Measurements from ENCODE around the gene FOXF2. TPM values are rescaled to one million over a fixed set of nuclear protein-coding genes. Genes with fewer than 3 reads are reported as not detected.

FOXF2 gene
- total RNA-seq, 1 donor from 2014 or later, result not detected

DNA sequence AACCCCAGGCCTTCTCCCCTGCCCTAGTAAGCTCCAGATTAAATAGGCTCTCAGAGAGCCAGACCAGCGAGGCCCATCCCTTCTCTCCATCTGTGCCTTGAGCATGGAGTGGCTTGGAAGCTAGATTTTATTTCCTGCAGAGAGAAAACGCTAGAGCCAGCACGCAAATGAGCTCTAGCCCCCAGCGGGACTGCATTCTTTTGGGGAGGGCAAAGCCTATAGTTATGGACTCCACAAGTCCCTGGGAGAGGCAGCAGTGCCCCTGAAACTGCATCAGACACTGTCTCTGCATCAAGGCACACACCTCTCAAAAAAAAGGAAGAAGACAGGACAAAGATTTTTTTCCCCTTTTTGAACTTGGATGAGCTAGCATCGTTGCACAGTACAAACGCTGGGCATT is 15.8 kb downstream of the FOXF2 start:
- no peak for DNase-seq (ENCODE audit: extremely low read depth, low read depth, low spot score)

DNA sequence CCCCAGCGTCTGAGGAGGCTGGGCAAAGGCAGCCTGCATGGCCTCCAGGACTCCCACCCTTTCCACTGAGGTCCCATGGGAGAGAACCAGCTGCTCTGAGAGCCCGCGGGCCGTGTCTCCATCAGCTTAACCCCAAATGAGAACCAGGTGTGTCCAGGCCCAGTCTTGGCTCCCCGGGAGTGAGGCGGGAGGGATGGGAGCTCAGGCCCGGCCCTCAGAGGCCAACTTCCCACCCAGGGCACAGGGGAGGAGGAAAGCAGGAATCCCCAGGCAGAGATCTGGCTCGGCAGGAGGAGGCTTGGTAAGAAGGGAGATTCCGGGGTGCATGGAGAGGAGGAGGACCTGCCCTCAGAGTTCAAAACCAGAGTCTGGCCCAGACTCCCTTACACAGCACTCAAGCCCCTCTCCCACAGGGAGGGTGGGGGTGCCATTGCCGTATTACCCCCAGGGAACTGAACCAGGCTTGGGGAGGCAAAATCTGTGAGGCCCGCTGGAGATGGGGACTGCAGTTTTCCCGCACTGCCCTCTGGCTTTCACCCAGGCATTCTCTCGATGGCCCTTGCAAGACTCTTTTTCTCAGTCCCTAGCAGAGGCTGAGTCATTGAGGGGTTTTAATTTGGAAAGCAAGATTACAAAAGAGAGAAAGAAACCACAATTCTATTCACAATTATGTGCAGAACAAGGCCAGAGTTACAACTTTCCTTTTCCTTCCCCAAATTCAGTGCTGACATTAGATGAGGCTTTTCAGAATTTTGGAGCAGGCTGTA is 17.1 kb downstream of the FOXF2 start:
- no peak for DNase-seq (ENCODE audit: extremely low read depth, low read depth, low spot score)

DNA sequence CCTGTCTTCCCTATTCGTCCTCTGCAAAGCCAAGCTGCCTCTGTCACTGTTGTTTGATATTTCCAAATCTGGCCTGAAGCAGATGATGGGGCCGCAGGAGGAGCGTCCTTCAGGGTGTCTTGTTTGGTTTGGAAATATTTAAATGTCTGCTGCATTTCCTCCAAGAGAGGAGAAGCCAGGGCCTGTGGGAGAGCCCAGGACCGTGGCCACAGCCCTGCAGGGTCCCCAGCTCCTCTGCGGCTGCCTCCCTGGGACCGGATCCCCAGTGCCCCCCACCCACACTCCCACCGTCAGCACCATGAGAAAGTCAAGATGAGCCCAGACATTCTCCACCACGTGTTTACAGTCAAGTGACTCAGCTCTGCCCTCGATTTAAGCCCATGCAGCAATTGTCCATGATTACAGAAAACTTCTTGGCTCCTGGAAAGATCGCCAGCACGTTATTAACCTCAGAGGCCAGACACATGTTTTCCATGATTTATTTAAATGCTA is 18.2 kb downstream of the FOXF2 start:
- no peak for DNase-seq (ENCODE audit: extremely low read depth, low read depth, low spot score)

DNA sequence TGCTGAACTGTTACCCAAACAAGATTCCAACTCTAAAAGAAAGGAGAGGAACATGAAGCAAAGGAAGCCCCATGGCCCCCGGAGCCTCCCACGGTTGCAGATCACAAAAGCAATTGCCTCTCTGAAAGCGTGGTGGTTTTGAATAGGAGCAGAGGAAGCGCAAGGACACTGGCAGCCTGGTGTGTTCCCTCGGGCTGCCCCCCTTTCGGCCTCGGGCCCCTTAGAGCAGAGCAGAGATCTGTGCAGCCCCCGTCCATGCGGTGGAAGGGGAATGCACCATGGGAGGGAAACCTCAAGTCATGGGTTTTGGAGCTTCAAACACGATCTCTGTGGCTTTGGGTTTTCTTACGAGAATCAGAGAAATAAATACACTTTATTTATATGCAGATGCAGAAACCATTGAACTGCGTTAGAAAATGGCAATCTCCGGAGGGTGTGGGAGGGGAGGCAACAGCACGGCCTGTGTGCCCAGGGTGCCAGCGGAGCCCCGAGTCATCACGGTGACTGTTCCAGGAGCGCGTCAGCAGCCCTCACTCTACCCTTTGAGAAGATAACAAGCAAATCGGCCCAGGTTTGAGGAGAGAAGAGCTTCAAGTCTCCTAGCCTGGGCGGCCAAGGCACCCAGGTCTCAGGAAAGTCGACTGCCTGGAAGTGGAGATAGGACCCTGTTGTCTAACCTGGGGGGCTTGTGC is 20.5 kb downstream of the FOXF2 start:
- DNase-seq (ENCODE audit: extremely low read depth, low read depth, low spot score), result no peak

DNA sequence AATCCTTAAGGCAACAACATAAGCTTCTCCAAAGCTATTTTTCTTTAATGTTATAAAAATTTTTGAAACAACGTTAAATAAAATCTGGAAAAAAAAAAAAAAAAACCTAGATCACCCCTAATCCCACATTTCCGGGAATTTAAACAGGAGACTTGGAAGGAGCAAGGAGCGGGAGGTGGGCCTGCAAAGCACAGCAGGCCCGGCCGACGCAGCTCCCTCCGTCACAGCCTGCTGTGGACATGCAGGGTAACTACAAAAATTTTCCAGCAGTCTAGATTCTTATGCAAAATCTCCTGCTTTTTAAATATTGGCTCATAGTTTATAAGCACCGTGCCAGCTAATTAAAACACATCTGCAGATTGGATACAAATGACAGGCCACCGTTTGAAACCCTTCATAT is 23.5 kb downstream of the FOXF2 start:
- DNase-seq (ENCODE audit: extremely low read depth, low read depth, low spot score), result no peak

DNA sequence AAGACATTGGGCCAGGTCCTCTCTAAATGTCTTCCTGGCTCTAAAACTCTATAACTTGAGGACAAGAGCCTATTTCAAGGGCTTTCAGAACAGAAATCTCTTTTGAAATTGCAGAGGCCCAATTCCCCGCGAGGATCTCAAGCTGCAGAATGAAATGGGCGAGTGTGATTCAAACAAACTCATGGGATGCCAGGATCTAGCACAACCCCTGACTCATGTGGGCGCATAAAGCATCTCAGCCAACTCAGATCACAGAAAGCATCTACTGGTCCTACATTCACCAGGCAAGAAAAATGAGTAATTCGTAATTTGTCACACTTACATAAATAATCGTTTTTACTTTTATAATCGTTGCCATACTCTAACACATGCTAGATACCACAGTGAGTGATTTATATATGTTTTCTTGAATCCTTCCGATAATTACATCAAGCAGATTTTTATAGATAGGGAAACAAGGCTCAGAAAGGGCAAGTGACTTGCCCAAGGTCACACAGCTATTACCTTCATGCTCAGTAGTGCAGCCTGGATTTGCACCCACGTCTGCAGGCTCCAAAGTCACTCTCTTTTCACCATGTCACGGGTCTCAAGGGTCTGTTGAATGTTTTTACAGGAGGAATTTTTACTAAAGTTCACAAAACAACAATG is 26.2 kb downstream of the FOXF2 start:
- no peak for DNase-seq (ENCODE audit: extremely low read depth, low read depth, low spot score)

DNA sequence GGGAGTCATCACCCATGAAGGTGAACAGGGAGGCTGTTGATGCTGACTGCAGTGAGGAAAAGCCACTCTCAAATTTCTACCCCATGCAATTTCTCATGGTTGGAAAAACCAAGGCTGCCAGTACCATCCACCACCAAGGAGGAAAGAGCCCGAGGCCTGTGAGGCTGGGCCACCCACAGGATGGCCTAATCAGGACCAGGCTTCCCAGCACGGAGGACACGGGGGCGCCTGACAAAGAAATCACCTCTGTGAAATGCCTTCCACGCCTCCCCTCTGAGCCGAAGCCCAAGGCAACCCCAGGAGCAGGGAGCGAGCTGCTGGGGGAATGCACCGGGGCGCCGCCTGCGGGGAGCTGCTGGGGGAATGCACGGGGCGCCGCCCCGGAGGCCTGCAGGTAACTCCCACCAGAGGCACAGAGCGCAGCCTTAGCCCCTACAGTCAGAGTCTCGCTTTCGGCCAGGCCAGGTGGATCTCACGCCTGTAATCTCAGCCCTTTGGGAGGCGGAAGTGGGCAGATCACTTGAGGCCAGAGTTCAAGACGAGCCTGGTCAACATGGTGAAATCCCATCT is 26.9 kb downstream of the FOXF2 start:
- no peak for DNase-seq (ENCODE audit: extremely low read depth, low read depth, low spot score)

DNA sequence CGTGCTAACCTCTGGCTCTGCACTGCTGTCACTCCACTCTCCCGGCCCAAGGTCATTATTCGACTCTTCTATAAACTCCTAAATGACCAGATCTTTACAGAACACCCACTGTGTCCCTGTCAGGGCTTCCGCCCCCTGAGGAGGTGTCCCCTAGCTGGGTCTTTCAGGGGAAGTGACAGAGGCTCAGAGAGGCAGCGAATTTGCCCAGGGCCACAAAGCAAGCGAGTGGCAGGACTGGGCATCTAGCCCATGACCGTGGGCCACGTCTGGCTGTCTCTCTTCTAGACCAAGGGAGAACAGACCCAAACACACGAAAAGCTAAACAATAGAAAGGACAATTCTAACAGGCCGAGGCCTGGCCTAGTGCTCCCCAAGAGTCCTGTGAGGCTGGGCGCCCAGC is 27.4 kb downstream of the FOXF2 start:
- no peak for DNase-seq (ENCODE audit: extremely low read depth, low read depth, low spot score)

DNA sequence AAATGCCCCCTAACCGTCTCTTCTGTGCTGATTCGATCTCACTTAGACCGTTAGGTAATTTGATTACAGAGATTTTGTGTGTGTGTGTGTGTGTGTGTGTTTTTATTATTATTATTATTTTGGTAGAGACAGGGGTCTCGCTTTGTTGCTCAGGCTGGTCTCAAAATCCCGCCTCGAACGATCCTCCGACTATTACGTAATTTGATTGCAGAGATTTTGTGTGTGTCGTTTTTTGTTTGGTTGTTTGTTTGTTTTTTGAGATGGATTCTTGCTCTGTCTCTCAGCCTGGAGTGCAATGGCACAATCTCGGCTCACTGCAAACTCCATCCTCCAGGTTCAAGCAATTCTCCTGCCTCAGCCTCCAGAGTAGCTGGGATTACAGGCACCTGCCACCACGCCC is 28.3 kb downstream of the FOXF2 start:
- DNase-seq (ENCODE audit: extremely low read depth, low read depth, low spot score), result no peak

DNA sequence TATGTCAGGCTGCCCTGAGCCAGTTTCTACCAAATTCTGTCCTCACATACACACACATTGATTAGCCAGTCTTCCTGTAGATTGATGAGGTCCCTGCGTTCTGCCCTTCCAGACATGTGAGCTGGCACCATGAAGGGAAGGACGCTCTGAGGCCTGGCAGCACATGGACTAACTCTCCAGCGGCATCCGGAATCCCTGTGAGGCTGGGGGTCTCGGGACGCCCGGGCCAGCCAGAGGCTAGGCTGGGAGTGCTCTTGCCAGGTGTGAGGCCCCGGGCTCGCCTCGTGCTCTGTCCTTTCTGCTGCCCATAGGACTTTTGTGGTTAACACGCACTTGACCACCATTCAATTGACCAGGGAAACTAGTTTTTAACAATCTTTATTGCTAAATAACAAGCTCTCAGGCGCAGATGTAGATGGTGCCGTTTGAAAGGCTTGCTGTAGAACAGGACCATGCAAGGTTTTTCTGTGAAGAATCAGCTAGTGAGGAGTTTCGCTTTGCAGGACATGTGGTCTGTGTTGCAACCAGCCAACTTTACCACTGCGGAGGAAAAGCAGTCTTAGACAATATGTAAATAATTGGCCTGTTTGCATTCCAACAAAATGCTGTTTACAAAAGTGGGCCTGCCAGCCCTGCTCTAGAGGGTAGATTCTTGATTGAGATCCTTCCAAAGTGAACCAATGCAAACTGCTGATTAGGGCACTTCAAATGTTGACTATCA is 29.3 kb downstream of the FOXF2 start:
- DNase-seq (ENCODE audit: extremely low read depth, low read depth, low spot score), result no peak

DNA sequence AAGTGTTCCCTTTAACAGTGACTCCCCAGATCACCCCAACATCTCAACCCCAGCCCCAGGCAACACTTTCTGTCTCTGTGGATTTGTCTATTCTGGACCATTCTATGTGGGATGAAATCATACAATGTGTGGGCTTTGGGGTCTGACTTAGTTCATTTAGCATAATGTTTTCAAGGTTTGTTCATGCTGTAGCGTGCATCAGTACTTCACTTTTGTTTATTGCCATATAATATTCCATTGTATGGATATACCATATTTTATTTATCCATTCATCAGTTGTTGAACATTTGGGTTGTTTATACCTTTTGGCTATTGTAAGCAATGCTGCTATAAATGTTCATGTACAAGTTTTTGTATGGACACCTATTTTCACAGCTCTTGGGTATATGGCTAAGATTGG is 31.0 kb downstream of the FOXF2 start:
- no peak for DNase-seq (ENCODE audit: extremely low read depth, low read depth, low spot score)

DNA sequence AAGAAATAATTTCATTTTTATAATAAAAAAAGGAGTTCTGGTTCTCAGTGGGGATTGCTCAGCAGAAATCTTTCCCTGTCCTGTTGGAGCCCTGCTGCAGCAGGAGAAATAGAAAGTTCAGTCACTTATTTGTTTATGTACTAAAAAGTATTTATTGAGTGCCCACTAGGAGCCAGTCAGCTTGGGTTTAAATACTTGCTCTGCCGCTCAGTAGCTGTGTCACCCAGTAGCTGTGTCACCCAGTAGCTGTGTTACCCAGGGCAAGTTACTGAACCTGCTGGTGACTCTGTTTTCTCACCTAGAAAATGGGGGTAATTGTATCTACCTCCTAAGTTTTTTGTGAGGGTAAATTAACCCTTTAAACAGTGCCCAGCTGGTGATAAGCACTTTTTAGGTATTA is 32.9 kb downstream of the FOXF2 start:
- DNase-seq (ENCODE audit: extremely low read depth, low read depth, low spot score), result no peak

DNA sequence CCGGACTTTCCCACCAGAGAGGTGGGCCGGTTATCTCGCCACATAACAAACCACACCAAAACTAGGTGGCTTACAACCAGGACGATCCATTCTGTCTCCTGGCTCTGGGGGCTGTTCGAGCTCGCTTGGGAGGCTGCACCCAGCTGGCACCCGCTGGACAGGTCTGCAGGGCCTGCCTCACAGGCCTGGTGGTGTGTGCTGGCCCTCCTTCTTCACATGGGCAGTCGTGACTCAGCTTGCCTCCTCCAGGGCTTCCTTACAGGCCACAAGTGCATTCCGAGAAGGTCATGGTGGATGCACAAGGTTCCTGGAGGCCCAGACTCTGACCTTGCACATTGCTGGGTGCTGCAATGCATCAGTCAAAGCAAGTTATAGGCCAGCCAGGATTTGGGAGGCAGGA is 34.2 kb downstream of the FOXF2 start:
- DNase-seq (ENCODE audit: extremely low read depth, low read depth, low spot score), result no peak

DNA sequence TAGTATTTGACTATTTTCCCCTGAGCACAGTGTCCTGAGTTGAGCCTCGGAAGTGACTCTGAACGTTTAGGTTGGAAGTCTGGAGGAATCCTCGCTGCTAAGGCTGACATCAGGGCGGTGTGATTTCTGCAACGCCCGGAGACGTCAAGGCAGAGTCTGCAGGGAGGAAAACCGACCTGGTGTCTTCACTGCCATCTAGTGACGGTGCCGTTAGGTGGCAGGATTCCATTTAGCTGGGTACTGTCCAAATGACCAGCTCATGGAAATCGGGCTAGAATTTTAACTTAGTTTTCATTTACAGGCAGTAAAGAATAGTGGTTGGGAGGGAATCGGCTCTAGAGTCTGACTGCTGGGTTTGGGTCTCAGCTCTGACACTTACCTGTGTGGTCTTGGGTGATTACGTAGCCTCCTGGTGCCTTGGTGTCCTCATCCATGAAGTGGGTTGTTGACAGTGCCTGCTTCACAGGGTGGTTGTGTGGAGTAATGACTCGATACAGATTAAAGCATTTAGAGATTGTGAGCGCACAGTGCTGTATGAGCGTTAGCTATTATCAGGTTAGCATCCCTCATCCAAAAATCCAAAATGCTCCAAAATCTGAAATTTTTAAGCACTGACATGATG is 35.0 kb downstream of the FOXF2 start:
- no peak for DNase-seq (ENCODE audit: extremely low read depth, low read depth, low spot score)

DNA sequence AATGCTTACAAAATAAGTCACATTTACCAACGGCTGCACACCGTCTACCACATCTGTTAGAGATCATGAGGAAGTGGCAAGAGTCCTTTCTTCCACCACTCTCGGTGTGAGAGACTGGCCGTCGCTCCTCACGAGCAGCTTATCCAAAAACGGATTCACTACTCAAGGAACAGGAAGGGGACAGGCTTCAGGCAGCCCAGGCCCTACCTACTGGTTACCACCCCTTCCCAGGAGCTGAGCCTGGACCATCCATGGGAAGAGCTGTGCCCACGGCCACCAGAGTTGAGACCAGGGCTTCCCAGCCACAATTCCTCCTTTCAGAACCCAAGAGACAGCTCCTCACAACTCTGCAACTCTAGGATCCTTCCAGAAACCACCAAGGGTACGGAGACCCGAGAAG is 37.0 kb downstream of the FOXF2 start:
- DNase-seq (ENCODE audit: extremely low read depth, low read depth, low spot score), result no peak

DNA sequence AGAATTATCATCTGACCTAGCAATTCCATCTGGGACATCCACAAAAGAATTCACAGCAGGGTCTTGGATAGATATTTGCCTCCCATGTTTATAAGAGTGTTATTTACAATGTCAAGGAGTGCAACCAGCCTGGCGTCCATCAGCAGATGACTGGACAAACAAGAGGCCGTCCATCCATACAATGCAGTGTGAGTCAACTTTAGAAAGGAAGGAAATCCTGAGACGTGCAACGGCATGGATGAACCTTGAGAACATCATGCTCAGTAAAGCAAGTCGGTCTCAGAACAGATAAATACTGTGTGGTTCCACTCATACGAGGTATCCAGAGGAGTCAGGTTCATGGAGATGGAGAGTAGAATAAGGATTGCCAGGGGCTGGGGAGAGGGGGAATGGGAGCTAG is 46.4 kb downstream of the FOXF2 start:
- DNase-seq (ENCODE audit: extremely low read depth, low read depth, low spot score), result no peak

DNA sequence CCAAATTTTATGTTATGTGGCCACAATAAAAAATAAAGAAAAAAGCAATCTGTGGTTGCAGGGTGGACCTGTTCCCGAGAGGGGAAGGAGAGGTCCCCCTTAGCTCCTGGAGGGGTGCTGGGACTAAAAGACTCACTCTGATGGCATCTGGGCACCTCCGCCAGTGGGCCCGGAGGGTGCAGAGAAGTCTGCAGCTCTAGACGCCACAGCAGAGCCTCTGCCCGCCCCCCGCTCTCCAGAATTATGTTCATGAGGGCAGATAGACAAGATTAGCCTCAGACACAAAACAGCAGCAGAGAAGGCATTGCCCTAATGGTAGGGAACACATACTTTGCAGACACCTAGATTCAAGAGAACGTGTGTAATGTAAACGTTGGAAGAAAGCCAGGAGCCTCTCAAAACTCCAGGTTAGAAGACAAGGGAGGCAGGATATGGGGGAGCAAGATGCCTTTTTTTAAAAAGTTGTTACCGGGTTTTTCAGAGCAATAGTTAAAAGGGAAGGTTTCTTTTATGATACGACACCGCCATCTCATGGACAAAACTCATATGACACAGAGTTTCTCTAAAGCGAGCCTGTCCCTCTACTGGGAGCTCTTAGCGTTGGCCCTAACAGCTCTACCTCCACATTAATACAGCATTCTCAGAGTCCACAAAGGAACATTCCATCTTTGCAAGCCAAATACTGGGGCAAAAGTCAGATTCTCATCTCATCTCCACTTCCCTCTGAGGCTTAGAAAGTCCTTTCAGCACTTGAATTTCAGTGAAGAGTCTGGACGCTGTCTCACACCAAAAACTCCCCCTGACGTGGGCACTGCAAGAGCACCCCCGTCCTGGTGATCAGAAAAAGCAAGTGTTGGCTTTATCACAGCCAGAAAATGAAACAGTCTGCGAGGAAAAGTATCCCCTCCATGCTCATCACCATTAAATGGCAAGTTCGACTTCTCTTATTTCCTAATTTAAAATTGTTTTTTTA is 47.2 kb downstream of the FOXF2 start:
- DNase-seq (ENCODE audit: extremely low read depth, low read depth, low spot score), result no peak

DNA sequence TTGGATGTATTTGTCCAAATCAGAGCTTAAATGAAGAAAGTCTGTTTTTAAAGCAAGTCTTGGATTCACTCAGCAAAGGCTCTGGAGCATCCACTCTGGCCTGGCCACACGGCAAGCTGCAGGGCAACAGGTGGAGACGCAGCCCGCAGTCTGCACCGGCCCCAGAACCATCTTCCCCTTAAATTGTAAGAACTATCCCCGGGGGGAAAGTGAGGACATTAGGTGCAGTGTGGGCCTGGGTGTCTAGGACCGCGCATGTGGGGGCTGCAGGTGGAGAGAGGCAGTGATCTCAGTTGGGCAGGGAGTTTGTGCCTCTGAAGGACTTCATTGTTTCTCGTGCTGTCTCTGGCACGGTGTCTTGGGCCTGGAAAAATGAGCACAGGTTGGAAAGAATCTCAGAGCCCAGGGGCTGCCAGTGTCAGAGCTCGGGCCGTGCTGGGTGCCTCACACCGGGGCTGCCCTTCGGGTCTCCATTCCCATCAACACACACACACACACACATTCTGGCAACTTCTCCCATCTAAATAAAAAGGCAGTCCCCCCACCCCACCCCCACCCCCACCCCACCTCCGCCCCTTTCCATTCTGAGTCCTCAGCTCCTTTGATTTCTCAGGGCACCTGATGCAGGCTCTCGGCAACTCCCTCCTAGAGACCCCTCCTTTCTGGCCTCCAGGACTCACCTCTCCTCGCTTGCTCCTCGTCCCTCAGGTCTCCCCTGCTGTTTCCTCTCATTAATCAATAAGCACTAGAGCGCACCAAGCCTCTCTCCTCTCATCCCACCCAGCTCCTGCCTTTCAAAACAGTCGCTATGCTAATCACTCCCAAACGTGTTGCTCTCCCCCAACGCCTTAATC is 48.4 kb downstream of the FOXF2 start:
- no peak for DNase-seq (ENCODE audit: extremely low read depth, low read depth, low spot score)

Measured in glomerular endothelial cell (primary cell).